GM12801 (cell line): Measurements from ENCODE around the gene SMYD3.

Experiments used
- TF ChIP-seq, protein P1 (sequence below): IDR thresholded peaks from one replicate; pipeline ENCODE4 v1.5.1; 2011; ENCODE audit warnings: control low read depth; ENCODE audit not compliant: insufficient read length; ENCODE audit errors: extremely low read depth

The SMYD3 gene

DNA sequence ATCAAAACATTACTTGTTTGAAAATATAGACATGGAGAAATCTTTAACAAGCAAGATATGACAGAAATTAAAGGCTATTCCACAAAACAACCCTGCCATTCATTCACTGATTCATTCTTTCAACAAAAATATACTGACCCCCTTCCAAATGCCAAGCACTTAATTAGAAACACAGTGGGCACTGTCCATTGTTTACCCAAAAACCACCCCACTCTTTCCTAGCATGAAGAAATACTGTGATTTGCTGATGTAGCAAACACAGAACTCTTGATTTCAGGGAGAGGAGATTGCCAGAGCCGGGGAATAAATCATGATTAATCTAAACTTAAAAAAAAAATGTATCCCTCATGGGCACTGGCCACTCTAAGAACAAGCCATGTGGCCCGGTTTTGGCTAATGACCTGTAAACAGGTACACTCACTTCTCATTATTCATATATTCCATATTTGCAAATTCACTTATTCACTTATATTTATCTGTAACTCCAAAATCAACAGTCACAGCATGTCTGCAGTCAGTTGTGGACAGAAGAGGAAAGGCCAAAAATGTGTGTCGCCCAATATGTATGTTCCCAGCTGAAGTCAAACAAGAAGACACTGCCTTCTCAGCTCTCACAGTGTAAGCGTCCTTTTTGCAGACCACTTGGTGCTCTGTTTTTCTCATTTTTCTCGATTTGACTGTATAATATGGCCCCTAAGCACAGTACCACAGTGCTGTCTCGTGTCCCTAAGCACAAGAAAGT is 133.1 kb downstream of the SMYD3 start:
- TF ChIP-seq, protein P1, sequence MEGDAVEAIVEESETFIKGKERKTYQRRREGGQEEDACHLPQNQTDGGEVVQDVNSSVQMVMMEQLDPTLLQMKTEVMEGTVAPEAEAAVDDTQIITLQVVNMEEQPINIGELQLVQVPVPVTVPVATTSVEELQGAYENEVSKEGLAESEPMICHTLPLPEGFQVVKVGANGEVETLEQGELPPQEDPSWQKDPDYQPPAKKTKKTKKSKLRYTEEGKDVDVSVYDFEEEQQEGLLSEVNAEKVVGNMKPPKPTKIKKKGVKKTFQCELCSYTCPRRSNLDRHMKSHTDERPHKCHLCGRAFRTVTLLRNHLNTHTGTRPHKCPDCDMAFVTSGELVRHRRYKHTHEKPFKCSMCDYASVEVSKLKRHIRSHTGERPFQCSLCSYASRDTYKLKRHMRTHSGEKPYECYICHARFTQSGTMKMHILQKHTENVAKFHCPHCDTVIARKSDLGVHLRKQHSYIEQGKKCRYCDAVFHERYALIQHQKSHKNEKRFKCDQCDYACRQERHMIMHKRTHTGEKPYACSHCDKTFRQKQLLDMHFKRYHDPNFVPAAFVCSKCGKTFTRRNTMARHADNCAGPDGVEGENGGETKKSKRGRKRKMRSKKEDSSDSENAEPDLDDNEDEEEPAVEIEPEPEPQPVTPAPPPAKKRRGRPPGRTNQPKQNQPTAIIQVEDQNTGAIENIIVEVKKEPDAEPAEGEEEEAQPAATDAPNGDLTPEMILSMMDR: no peak

DNA sequence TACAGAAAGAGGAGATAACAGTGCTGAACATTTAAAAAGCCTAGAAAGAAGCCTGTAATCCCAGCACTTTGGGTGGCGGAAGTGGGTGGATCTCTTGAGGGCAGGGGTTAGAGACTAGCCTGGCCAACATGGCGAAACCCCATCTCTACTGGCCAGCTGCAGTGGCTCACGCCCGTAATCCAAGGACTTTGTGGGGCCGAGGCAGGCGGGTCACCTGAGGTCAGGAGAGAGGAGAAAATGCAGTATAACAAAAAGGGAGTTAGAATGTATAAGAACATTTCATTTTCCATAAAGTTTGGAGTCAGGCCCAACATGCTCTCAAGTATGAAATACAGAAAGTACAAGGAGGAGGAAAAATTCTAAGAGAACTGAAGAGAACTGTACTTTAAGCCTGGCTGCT is 134.5 kb downstream of the SMYD3 start:
- TF ChIP-seq, protein P1: no peak

DNA sequence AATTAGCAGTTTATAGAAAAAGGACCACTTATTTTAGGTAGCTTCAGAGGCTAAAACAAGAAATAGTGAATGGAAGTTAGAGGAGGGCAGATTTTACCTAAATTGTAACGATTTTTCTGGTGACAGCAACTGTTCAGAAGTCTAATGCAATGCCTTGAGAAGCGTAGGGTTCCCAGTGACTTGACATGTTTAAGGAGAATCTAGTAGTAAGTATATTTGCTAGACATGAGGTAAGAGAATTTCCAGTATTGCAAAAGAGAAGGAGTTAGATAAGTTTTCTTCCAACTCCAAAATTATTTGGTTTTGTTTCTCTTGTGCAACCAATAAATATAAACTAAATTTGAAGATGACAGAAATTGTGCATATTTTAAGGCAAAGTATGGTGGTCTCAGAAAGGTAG is 140.0 kb downstream of the SMYD3 start:
- TF ChIP-seq, protein P1: no peak

DNA sequence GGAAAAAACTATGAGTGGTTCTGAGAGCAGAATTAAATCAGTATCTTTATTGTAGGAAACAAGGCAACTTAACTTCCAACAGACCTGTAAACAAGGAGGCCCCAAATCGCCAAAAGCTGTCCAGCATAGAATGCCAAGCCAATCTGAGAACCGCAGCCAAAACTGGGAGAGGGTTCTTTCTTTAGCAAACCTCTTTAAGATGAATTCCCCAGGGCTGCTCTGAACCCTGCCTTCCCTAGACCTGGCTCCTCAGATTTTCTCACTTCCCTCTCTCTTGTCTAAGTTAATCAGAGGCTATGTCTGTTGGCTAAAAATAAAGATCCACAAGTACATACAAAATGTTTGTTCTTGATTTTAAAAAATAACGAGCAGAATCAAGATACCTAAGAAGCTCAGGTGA is 141.4 kb downstream of the SMYD3 start:
- TF ChIP-seq, protein P1: no peak

DNA sequence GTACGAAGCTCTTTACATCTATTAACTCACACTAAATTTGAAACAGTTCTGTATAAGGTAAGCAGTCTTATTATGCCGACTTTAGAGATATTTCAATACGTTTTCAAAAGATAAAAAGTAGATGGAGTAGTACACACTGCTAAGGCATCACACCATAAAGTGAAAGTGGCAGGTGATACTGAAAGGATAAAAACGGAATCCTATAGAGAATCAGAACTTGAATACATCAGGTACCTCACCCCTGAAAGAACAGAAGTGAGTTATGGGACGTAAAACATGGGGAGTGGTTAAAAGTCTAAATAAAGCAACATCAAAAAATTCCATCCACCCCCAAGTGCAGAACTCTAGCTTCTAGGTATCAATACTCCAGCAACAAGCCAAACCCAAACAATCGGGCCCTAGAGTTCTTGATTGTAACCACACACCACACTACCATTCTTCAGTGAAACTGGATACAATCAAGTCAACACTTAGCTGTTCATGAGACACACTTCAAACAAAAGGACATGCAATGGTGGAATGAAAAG is 142.6 kb downstream of the SMYD3 start:
- TF ChIP-seq, protein P1: no peak

DNA sequence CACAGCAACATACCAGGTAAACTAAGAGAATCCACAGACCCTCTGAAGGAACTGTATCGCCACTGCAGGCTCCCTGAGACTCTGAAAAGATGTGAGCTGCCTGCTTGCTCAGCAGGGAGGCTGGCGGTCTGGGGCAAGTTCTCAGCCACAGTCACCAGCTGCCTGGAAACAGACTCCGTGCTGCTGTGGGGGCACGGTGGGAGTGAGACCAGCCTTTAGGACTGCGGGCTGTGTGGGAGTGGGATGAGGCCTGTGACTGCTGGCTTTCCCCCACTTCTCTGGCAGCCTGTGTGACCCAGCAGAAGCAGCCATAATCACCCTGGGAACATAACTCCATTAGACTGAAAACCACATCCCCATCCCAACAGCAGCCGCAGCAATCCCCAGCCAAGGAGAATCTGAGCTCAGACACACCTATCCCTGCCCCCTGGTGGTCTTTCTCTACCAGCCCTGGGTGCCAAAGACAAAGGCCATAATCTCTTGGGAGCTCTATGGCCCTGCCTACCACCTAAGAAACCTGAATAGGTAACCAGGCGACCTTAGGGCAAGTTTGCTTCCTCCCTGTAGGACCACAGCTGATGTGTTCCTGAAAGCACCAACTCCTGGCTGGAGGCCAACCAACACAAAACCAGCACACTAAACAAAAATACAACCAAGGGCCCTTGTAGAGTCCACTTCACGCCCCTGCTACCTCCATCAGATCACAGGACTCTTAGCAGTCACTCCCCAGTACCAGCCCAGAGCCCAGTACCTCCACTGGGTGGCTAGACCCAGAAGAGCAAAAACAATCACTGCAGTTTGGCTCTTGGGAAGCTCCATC is 151.5 kb downstream of the SMYD3 start:
- TF ChIP-seq, protein P1: no peak

DNA sequence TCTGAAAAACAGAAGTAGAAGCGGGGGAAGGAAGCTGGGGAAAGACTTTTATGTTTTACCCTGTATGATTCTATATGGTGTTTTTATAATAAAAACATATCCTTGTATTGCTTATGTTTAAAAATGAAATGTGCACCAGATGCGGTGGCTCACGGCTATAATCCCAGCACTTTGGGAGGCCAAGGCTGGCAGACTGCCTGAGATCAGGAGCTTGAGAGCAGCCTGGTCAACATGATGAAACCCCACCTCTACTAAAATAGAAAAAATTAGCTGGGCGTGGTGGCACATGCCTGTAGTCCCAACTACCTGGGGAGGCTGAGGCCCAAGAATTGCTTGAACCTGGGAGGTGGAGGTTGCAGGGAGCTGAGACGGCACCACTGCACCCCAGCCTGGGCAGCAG is 155.4 kb downstream of the SMYD3 start:
- TF ChIP-seq, protein P1: no peak
